HCT116 (cell line): ENCODE data around the gene PRR5L. TPM values are rescaled to one million over a fixed set of nuclear protein-coding genes. Genes with fewer than 3 reads are reported as not detected.
A peak's percentile ranks its signal among the peaks of the same experiment; 100 is the strongest.

Experiments
- ATAC-seq: fragments of 200-7000 bp; cut with Tn5 transposase; 2 replicates; pipeline ENCODE4 v1.9.1; 2020; ENCODE audit warnings: mild to moderate bottlenecking, moderate library complexity
- BruUV-seq: library from RNA; stranded (reverse); fragments of 400-500 nt; replicated peaks from 2 replicates; lab custom pipeline; 2021; lab: Mats Ljungman, UMichigan
- CTCF ChIA-PET: fragments of 300-600 bp; sonication (Branson Sonifier 250); formaldehyde crosslinking; loops from one replicate; lab custom pipeline; 2021; ENCODE audit warnings: antibody characterized with exemption; lab: Charles Lee
- POLR2A ChIA-PET: fragments of 300-600, 350-600 bp; sonication (Branson Sonifier 250); formaldehyde crosslinking; loops from one replicate; lab custom pipeline; 2021; ENCODE audit warnings: antibody characterized with exemption; lab: Charles Lee
- RAD21 ChIA-PET, 2 experiments: fragments of 300-600 bp; sonication (Branson Sonifier 250); formaldehyde crosslinking; loops; one replicate each; lab custom pipeline; 2023; ENCODE audit warnings: low total read pairs in 2 of 2; ENCODE audit not compliant: uncharacterized antibody in 2 of 2, unreplicated experiment in 2 of 2, low non-redundant PET in 1 of 2; lab: Charles Lee
- DNase-seq: peaks from one replicate; pipeline ENCODE4 v3.0.0-alpha.2; 2010; ENCODE audit warnings: low read depth, low spot score
- H2AFZ ChIP-seq: fragments of 200-600 bp; shearing (Covaris generic), sonication (generic); 2 replicates; pipeline ENCODE4 v1.6.1; 2017; ENCODE audit warnings: low read depth, mixed run types, mixed read lengths, antibody characterized with exemption, low read length; ENCODE audit not compliant: poor library complexity, severe bottlenecking
- H3K27ac ChIP-seq: 2 replicates; pipeline ENCODE4 v1.5.1; 2012; ENCODE audit warnings: low read depth, low read length
- H3K27me3 ChIP-seq: fragments of 200-600 bp; sonication (generic); 2 replicates; pipeline ENCODE4 v1.6.1; 2016; ENCODE audit warnings: mixed run types, low read length, mixed read lengths; ENCODE audit not compliant: insufficient read depth
- H3K36me3 ChIP-seq, 2 experiments: fragments of 200-500 bp in 1 of 2; fragments of 200-600 bp in 1 of 2; sonication (Bioruptor generic) in 1 of 2; sonication (generic) in 1 of 2; 2 replicates each; pipeline versions ENCODE4 v1.5.1 to v1.6.1; 2014 to 2016; ENCODE audit warnings: low read length in 2 of 2, inconsistent platforms in 1 of 2, mixed read lengths in 1 of 2, mixed run types in 1 of 2; ENCODE audit not compliant: insufficient read depth in 2 of 2, control insufficient read depth in 1 of 2
- H3K4me1 ChIP-seq, 2 experiments: fragments of 200-600 bp in 1 of 2; sonication (generic) in 1 of 2; 2 replicates each; pipeline versions ENCODE4 v1.5.1 to v1.6.1; 2012 to 2017; ENCODE audit warnings: low read length in 2 of 2, inconsistent platforms in 1 of 2, mild to moderate bottlenecking in 1 of 2, mixed read lengths in 1 of 2, mixed run types in 1 of 2, moderate library complexity in 1 of 2; ENCODE audit not compliant: insufficient read depth in 2 of 2, control insufficient read depth in 1 of 2
- H3K4me2 ChIP-seq: fragments of 200-600 bp; sonication (generic); 2 replicates; pipeline ENCODE4 v1.6.1; 2017; ENCODE audit warnings: mixed run types, low read length, mixed read lengths
- H3K4me3 ChIP-seq, 2 experiments: fragments of 200-600 bp in 1 of 2; sonication (generic) in 1 of 2; replicated peaks in 1 of 2; 2 replicates each; pipeline ENCODE4 v1.5.1; 2011 to 2016; ENCODE audit warnings: low read length in 2 of 2, control low read depth in 1 of 2, low read depth in 1 of 2, mild to moderate bottlenecking in 1 of 2, mixed read lengths in 1 of 2, mixed run types in 1 of 2
- H3K79me2 ChIP-seq: fragments of 200-600 bp; sonication (generic); 2 replicates; pipeline ENCODE4 v1.6.1; 2017; ENCODE audit warnings: mild to moderate bottlenecking, mixed run types, low read length, moderate library complexity, mixed read lengths; ENCODE audit not compliant: insufficient read depth
- H3K9ac ChIP-seq: fragments of 200-600 bp; sonication (generic); 2 replicates; pipeline ENCODE4 v1.6.1; 2016; ENCODE audit warnings: low read length, mixed read lengths
- H3K9me2 ChIP-seq: fragments of 200-600 bp; sonication (generic), shearing (Covaris generic); 2 replicates; pipeline ENCODE4 v1.6.1; 2017; ENCODE audit warnings: mixed run types, mild to moderate bottlenecking, moderate library complexity; ENCODE audit not compliant: insufficient read depth
- H3K9me3 ChIP-seq, 2 experiments: fragments of 200-500 bp in 1 of 2; fragments of 200-600 bp in 1 of 2; sonication (Bioruptor generic) in 1 of 2; sonication (generic) in 1 of 2; 2 replicates each; pipeline ENCODE4 v1.6.1; 2014 to 2017; ENCODE audit warnings: low read length in 2 of 2, mixed read lengths in 2 of 2, inconsistent platforms in 1 of 2, low read depth in 1 of 2, mild to moderate bottlenecking in 1 of 2, mixed run types in 1 of 2, moderate library complexity in 1 of 2; ENCODE audit not compliant: control insufficient read depth in 1 of 2, insufficient read depth in 1 of 2
- H4K20me1 ChIP-seq: fragments of 200-600 bp; sonication (generic), shearing (Covaris generic); 2 replicates; pipeline ENCODE4 v1.6.1; 2017; ENCODE audit warnings: mixed run types, mild to moderate bottlenecking, moderate library complexity; ENCODE audit not compliant: insufficient read depth
- CBX3 ChIP-seq: IDR thresholded peaks from 2 replicates; pipeline ENCODE4 v1.6.1; 2012; ENCODE audit warnings: low read depth
- CTCF ChIP-seq, 3 experiments: fragments of 200-600 bp in 1 of 3; sonication (generic) in 1 of 3; IDR thresholded peaks in 2 of 3; conservative IDR thresholded peaks in 1 of 3; 2 replicates each; pipeline ENCODE4 v1.5.1; 2012 to 2017; ENCODE audit warnings: low read depth in 2 of 3, low read length in 2 of 3, antibody characterized with exemption in 1 of 3, borderline replicate concordance in 1 of 3, control low read depth in 1 of 3, mild to moderate bottlenecking in 1 of 3, mixed read lengths in 1 of 3, mixed run types in 1 of 3, moderate library complexity in 1 of 3; ENCODE audit not compliant: insufficient read depth in 1 of 3
- ELF1 ChIP-seq: IDR thresholded peaks from 2 replicates; pipeline ENCODE4 v1.6.1; 2012; ENCODE audit warnings: low read depth, borderline replicate concordance
- EZH2 ChIP-seq: fragments of 200-600 bp; sonication (generic); IDR thresholded peaks from 2 replicates; pipeline ENCODE4 v1.6.1; 2017; ENCODE audit warnings: antibody characterized with exemption, mixed run types
- EZH2phosphoT487 ChIP-seq: fragments of 200-600 bp; IDR thresholded peaks from 2 replicates; pipeline ENCODE4 v1.6.1; 2018; ENCODE audit warnings: antibody characterized with exemption, borderline replicate concordance
- JUND ChIP-seq: IDR thresholded peaks from 2 replicates; pipeline ENCODE4 v1.6.1; 2012
- MAX ChIP-seq: IDR thresholded peaks from 2 replicates; pipeline ENCODE4 v1.6.1; 2012
- POLR2A ChIP-seq: IDR thresholded peaks from 2 replicates; pipeline ENCODE4 v1.7.0; 2011; ENCODE audit warnings: borderline replicate concordance; ENCODE audit not compliant: insufficient read depth, insufficient read length; ENCODE audit errors: extremely low read depth
- POLR2AphosphoS5 ChIP-seq: IDR thresholded peaks from 2 replicates; pipeline ENCODE4 v1.6.1; 2011; ENCODE audit warnings: mild to moderate bottlenecking, low read depth, low read length, moderate library complexity
- RAD21 ChIP-seq: IDR thresholded peaks from 2 replicates; pipeline ENCODE4 v1.6.1; 2012; ENCODE audit warnings: low read depth, mild to moderate bottlenecking
- SP1 ChIP-seq: IDR thresholded peaks from 2 replicates; pipeline ENCODE4 v1.6.1; 2012; ENCODE audit warnings: low read depth
- SRF ChIP-seq: IDR thresholded peaks from 2 replicates; pipeline ENCODE4 v1.6.1; 2012; ENCODE audit warnings: low read depth
- TCF7L2 ChIP-seq: IDR thresholded peaks from 2 replicates; pipeline ENCODE4 v1.7.0; 2011; ENCODE audit warnings: borderline replicate concordance, inconsistent platforms; ENCODE audit not compliant: insufficient read depth, insufficient read length; ENCODE audit errors: extremely low read depth
- YY1 ChIP-seq: IDR thresholded peaks from 2 replicates; pipeline ENCODE4 v1.6.1; 2011; ENCODE audit warnings: low read length, low read depth, moderate library complexity, mild to moderate bottlenecking; ENCODE audit not compliant: insufficient replicate concordance; ENCODE audit errors: extremely low read depth
- ZBTB33 ChIP-seq: IDR thresholded peaks from 2 replicates; pipeline ENCODE4 v1.6.1; 2011; ENCODE audit warnings: mild to moderate bottlenecking, low read length, moderate library complexity; ENCODE audit not compliant: insufficient replicate concordance; ENCODE audit errors: extremely low read depth
- ZFX ChIP-seq: fragments of 450-650 bp; IDR thresholded peaks from 2 replicates; pipeline ENCODE4 v1.6.1; 2017
- ZNF274 ChIP-seq: fragments of 200-500 bp; sonication (Bioruptor generic); IDR thresholded peaks from 2 replicates; pipeline ENCODE4 v1.6.1; 2014; ENCODE audit warnings: mild to moderate bottlenecking, low read depth, low read length, inconsistent platforms
- intact Hi-C: fragments of 100-400 bp; cut with micrococcal nuclease; formaldehyde crosslinking; loops from 2 replicates; pipeline ENCODE4 v1.10.0; 2022
- total RNA-seq: library from RNA; stranded (reverse); gene quantifications from one replicate; pipeline ENCODE4 v1.2.1, GENCODE V29; 2021; ENCODE audit not compliant: unreplicated experiment

The PRR5L gene
- total RNA-seq, 1 experiment from 2014 or later: 0.47 TPM

GRCh38 chr11:36333468-36333867, 37.4 kb downstream of the PRR5L start:
- Histone ChIP-seq H4K20me1 (no peaks in the 10 kb centered on the region), H3K4me1 (no peaks in the 10 kb centered on the region), H3K36me3 (no peaks in the 10 kb centered on the region), H3K79me2 (no peaks in the 10 kb centered on the region), H3K9me2 (no peaks in the 10 kb centered on the region), H3K27me3 (no peaks in the 10 kb centered on the region), H3K27ac (no peak overlapping the region), H3K4me2 (no peak overlapping the region), H3K4me3 (no peak overlapping the region), H2AFZ (no peak overlapping the region), H3K9ac (no peak overlapping the region), H3K9me3 (no peaks in the 10 kb centered on the region)
- ATAC-seq: no peak
- CTCF ChIA-PET: no interaction called here
- TF ChIP-seq ZFX (no peak), POLR2AphosphoS5 (no peak), SRF (no peak), MAX (no peak), YY1 (no peak), ZBTB33 (no peak), JUND (no peak), RAD21 (no peak), POLR2A (no peak), CBX3 (no peak)
- no peak for DNase-seq
- RAD21 ChIA-PET: no interaction called here
- POLR2A ChIA-PET: no interaction called here
- intact Hi-C loops: no loop called here
- BruUV-seq: no TSS peak

- DNase-seq (peak; percentile 44), ATAC-seq (peak; percentile 95)
- ChIA-PET CTCF (no interaction called here), POLR2A (no interaction called here), RAD21 (no interaction called here)
- TF ChIP-seq ZFX (no peak), MAX (peak; percentile 36), EZH2phosphoT487 (no peak), EZH2 (no peak), SP1 (peak; percentile 50; the same call in 1 of the 2 replicates), ELF1 (no peak), TCF7L2 (no peak), POLR2A (no peak), ZNF274 (no peak), YY1 (no peak), CTCF (IDR thresholded peaks at IDR 0.05 in 2 of 3, conservative IDR thresholded peaks at IDR 0.05 in 1 of 3; ENCODE audit: borderline replicate concordance in 1 of 3, insufficient read depth in 1 of 3, low read depth in 2 of 3, low read length in 2 of 3) (no peak), SRF (no peak)
- Histone ChIP-seq H3K9ac (no peak overlapping the region), H4K20me1 (no peaks in the 10 kb centered on the region), H3K4me1 (no peaks in the 10 kb centered on the region), H3K27ac (no peak overlapping the region), H3K4me3 (no peak overlapping the region), H3K9me3 (no peaks in the 10 kb centered on the region), H2AFZ (no peak overlapping the region), H3K36me3 (no peaks in the 10 kb centered on the region), H3K79me2 (no peaks in the 10 kb centered on the region), H3K9me2 (no peaks in the 10 kb centered on the region), H3K27me3 (no peaks in the 10 kb centered on the region), H3K4me2 (no peak overlapping the region)
- intact Hi-C loops: no loop called here
- no TSS peak for BruUV-seq
Observed at GRCh38 chr11:36333897-36334296, 37.8 kb downstream of the PRR5L start.
